ENCODE data around the gene BIRC6. TPM values are rescaled to one million over a fixed set of nuclear protein-coding genes. Genes with fewer than 3 reads are reported as not detected.

Gene BIRC6
- total and polyA plus RNA-seq, 2 experiments from 2014 or later: 17.8 to 106 TPM

DNA sequence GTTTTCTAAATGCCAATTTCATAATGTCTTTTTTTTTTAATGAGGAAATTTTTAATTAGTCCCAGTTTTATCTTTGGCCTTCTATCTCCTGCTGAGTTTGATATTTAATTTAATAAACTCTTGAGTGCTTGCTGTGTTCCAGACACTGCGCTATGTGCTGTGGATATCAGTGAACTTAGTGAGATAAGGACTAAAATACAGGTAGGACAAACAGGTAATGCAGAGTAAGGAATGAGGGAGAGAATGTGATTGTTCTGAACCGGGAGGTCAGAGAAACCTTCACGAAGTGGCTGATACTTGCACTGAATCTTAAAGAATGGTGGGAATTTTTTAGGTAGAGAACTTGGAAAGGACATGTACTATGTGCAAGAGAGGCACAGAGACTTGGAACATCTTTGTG, 299.2 kb downstream of the BIRC6 start:
- no peak overlapping the region for H3K4me2 ChIP-seq

DNA sequence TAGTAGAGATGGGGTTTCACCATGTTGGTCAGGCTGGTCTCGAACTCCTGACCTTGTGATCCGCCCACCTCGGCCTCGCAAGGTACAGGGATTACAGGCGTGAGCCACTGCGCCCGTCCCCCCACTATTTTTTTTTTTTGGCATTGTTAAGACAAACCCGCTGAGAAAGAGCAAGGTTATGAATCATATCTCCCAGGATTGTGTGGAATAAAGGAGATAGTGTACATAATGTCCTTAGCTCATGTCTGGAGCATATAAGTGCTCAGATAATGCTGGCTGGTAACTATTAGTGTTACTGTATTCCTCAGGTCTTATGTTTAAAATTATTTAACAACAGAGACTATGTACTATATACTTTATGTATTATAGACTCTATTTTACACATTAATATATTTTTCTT, 307.0 kb downstream of the BIRC6 start:
- no peaks in the 10 kb centered on the region for H3K79me2 ChIP-seq
- WGBS (ENCODE audit: low lambda C conversion rate, missing lambda C conversion rate): 98% methylated on average over 8 of the region's 8 CpGs
- no peak overlapping the region for H3K4me2 ChIP-seq
- no peak for DNase-seq (ENCODE audit: low spot score)
- H2AFZ ChIP-seq: no peak overlapping the region
- H4K20me1 ChIP-seq (ENCODE audit: insufficient read depth, poor library complexity, severe bottlenecking): no peaks in the 10 kb centered on the region
- no peaks in the 10 kb centered on the region for H3K9me3 ChIP-seq (ENCODE audit: low read depth)
- no peaks in the 10 kb centered on the region for H3K4me1 ChIP-seq (ENCODE audit: insufficient read depth)
- no peaks in the 10 kb centered on the region for H3K36me3 ChIP-seq (replicated peaks; ENCODE audit: insufficient read depth, low read depth)
- TF ChIP-seq EZH2 (IDR thresholded peaks at IDR 0.05; ENCODE audit: borderline replicate concordance): no peak
- no peak for TF ChIP-seq EZH2phosphoT487 (IDR thresholded peaks at IDR 0.05; ENCODE audit: low read depth, severe bottlenecking, unreplicated experiment)
- TF ChIP-seq, protein P1, sequence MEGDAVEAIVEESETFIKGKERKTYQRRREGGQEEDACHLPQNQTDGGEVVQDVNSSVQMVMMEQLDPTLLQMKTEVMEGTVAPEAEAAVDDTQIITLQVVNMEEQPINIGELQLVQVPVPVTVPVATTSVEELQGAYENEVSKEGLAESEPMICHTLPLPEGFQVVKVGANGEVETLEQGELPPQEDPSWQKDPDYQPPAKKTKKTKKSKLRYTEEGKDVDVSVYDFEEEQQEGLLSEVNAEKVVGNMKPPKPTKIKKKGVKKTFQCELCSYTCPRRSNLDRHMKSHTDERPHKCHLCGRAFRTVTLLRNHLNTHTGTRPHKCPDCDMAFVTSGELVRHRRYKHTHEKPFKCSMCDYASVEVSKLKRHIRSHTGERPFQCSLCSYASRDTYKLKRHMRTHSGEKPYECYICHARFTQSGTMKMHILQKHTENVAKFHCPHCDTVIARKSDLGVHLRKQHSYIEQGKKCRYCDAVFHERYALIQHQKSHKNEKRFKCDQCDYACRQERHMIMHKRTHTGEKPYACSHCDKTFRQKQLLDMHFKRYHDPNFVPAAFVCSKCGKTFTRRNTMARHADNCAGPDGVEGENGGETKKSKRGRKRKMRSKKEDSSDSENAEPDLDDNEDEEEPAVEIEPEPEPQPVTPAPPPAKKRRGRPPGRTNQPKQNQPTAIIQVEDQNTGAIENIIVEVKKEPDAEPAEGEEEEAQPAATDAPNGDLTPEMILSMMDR (IDR thresholded peaks at IDR 0.05; ENCODE audit: poor library complexity): no peak
- no peaks in the 10 kb centered on the region for H3K27me3 ChIP-seq
- no peaks in the 10 kb centered on the region for H3K9me2 ChIP-seq (replicated peaks; ENCODE audit: insufficient read depth)
- no peak overlapping the region for H3K27ac ChIP-seq
- no peak overlapping the region for H3K4me3 ChIP-seq

More for the DNA sequence above, 299.2 kb downstream of the BIRC6 start:
- no peak for DNase-seq (ENCODE audit: low spot score)
- no peaks in the 10 kb centered on the region for H3K36me3 ChIP-seq (replicated peaks; ENCODE audit: insufficient read depth, low read depth)
- no peaks in the 10 kb centered on the region for H3K9me2 ChIP-seq (replicated peaks; ENCODE audit: insufficient read depth)
- H3K27ac ChIP-seq: no peak overlapping the region
- no peak overlapping the region for H3K4me3 ChIP-seq
- no peaks in the 10 kb centered on the region for H3K4me1 ChIP-seq (ENCODE audit: insufficient read depth)
- no peaks in the 10 kb centered on the region for H3K9me3 ChIP-seq (ENCODE audit: low read depth)
- H2AFZ ChIP-seq: no peak overlapping the region
- H3K27me3 ChIP-seq: no peaks in the 10 kb centered on the region
- no peaks in the 10 kb centered on the region for H4K20me1 ChIP-seq (ENCODE audit: insufficient read depth, poor library complexity, severe bottlenecking)
- H3K79me2 ChIP-seq: no peaks in the 10 kb centered on the region
- TF ChIP-seq, protein P1 (IDR thresholded peaks at IDR 0.05; ENCODE audit: poor library complexity): no peak
- TF ChIP-seq EZH2 (IDR thresholded peaks at IDR 0.05; ENCODE audit: borderline replicate concordance) (no peak), EZH2phosphoT487 (IDR thresholded peaks at IDR 0.05; ENCODE audit: low read depth, severe bottlenecking, unreplicated experiment) (no peak)
- 70% methylated on average over 3 of the region's 3 CpGs for WGBS (ENCODE audit: low lambda C conversion rate, missing lambda C conversion rate)

DNA sequence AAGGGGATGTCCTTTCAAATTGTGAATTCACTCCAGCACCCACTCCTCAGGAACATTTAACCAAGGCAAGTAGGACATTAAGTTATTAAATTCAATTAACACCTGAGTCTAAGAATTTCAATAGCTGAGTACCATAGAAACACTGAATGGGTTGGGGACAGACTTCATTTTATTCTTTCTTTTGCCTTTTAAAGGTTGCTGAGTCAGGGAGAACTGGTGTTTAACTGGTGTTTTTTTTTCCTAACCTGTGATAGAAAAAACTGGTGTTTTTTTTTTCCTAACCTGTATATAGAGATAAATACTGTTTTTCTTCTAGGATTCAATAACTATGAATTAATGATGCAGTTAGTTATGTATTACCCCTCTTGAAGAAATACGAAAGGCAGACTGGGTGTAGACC, 309.9 kb downstream of the BIRC6 start:
- no peak overlapping the region for H3K27ac ChIP-seq
- TF ChIP-seq EZH2 (IDR thresholded peaks at IDR 0.05; ENCODE audit: borderline replicate concordance) (no peak), EZH2phosphoT487 (IDR thresholded peaks at IDR 0.05; ENCODE audit: low read depth, severe bottlenecking, unreplicated experiment) (no peak)
- TF ChIP-seq, protein P1 (IDR thresholded peaks at IDR 0.05; ENCODE audit: poor library complexity): no peak
- no peak overlapping the region for H2AFZ ChIP-seq
- H3K4me2 ChIP-seq: no peak overlapping the region
- H3K4me3 ChIP-seq: no peak overlapping the region
- no peaks in the 10 kb centered on the region for H3K9me3 ChIP-seq (ENCODE audit: low read depth)
- H3K27me3 ChIP-seq: no peaks in the 10 kb centered on the region
- no peaks in the 10 kb centered on the region for H4K20me1 ChIP-seq (ENCODE audit: insufficient read depth, poor library complexity, severe bottlenecking)
- WGBS (ENCODE audit: low lambda C conversion rate, missing lambda C conversion rate): 100% methylated on average over 1 of the region's 1 CpG
- no peaks in the 10 kb centered on the region for H3K4me1 ChIP-seq (ENCODE audit: insufficient read depth)
- no peaks in the 10 kb centered on the region for H3K79me2 ChIP-seq
- DNase-seq (ENCODE audit: low spot score): no peak
- H3K36me3 ChIP-seq (replicated peaks; ENCODE audit: insufficient read depth, low read depth): no peaks in the 10 kb centered on the region
- H3K9me2 ChIP-seq (replicated peaks; ENCODE audit: insufficient read depth): no peaks in the 10 kb centered on the region

DNA sequence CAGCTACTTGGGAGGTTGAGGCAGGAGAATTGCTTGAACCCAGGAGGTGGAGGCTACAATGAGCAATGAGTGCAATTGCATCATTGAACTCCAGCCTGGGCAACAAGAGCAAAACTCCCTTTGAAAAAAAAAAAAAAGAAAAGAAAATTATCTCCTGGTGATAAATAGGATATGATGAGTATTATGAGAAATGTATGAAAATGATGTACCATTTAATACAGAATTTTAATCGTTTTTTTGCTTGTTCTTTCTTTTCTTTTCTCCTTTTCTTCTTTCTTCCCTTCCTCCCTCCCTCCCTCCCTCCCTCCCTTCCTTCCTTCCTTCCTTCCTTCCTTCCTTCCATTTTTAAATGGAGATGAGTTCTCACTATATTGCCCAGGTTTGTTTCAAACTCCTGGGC, 311.4 kb downstream of the BIRC6 start:
- Histone ChIP-seq H3K4me1 (ENCODE audit: insufficient read depth) (no peaks in the 10 kb centered on the region), H3K4me2 (no peak overlapping the region), H3K9me3 (ENCODE audit: low read depth) (no peaks in the 10 kb centered on the region), H3K36me3 (replicated peaks; ENCODE audit: insufficient read depth, low read depth) (no peaks in the 10 kb centered on the region), H3K79me2 (no peaks in the 10 kb centered on the region), H4K20me1 (ENCODE audit: insufficient read depth, poor library complexity, severe bottlenecking) (no peaks in the 10 kb centered on the region), H3K27me3 (no peaks in the 10 kb centered on the region), H3K9me2 (replicated peaks; ENCODE audit: insufficient read depth) (no peaks in the 10 kb centered on the region), H3K27ac (no peak overlapping the region), H2AFZ (no peak overlapping the region), H3K4me3 (no peak overlapping the region)
- TF ChIP-seq EZH2phosphoT487 (IDR thresholded peaks at IDR 0.05; ENCODE audit: low read depth, severe bottlenecking, unreplicated experiment) (no peak), EZH2 (IDR thresholded peaks at IDR 0.05; ENCODE audit: borderline replicate concordance) (no peak)
- TF ChIP-seq, protein P1 (IDR thresholded peaks at IDR 0.05; ENCODE audit: poor library complexity): no peak
- DNase-seq (ENCODE audit: low spot score): no peak
- 100% methylated on average over 1 of the region's 1 CpG for WGBS (ENCODE audit: low lambda C conversion rate, missing lambda C conversion rate)
